Measurements from ENCODE around the gene B4GALT6. TPM values are rescaled to one million over a fixed set of nuclear protein-coding genes. Genes with fewer than 3 reads are reported as not detected.

B4GALT6 gene
- total and polyA plus RNA-seq, 2 of the 13 experiments (the other 11 are each of a cell fraction or from before 2014, with no cell fraction given), result 1.9 to 3.3 TPM

DNA sequence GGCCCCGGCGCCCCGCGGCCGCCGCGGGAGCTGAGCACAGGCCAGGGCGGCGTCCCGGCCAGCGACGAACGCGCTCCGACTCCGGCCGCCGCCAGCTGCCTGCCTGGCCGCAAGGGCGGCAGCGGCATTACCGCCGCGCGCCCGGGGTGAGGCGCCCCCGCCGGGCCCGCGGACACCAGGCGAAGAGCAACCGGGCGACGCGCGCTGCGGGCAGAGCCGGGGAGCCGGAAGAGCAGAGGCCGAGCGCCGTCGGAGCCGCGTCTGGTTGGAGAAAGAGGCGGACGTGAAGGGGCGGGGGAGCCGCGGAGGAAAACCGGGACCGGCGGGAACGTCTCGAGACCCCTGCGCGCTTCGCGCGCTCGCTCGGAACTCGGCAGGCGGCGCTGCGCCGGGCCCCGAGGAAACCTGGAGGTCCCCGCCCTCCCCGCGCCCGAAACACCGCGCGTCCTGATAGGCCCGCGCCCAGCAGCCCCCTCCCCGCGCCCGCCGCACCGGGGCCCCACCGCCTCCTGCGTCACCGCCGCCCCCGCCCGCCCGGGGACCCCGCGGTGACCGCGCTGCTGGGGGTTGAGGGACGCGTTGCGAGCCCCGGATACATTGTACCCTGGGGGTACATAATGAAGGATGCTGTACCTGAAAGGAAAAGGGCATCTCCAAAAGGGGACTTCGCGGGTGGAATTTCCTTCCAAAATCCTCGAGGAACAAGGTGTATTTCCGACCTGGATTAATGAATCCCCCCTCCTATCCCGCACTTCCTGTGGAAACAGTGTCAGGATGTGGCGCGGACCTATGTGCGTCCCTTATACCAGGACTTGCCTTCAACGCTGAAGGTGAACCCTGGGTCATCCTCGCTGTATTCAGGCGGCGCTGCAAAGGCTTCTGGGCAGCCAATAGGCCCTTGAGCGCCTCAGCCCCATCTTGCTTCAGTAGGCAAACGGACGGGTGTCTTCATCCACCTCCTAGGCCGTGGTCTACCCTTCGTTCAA is 1.0 kb upstream of the B4GALT6 start:
- POLR2A ChIA-PET, result no interaction called here
- TF ChIP-seq ISX (CRISPR knock-in tag; conservative IDR thresholded peaks at IDR 0.05) (no peak), THAP11 (CRISPR knock-in tag; IDR thresholded peaks at IDR 0.05) (no peak), ZNF580 (CRISPR knock-in tag; IDR thresholded peaks at IDR 0.05; ENCODE audit: borderline replicate concordance, low read depth) (no peak), HNF4G (IDR thresholded peaks at IDR 0.05; ENCODE audit: borderline replicate concordance, low read depth, low read length) (no peak), HNF4G (CRISPR knock-in tag; IDR thresholded peaks at IDR 0.05; ENCODE audit: borderline replicate concordance, low read depth) (no peak), CEBPZ (IDR thresholded peaks at IDR 0.05; ENCODE audit: low read length) (no peak), JUN (CRISPR knock-in tag; IDR thresholded peaks at IDR 0.05) (no peak), HMGXB3 (CRISPR knock-in tag; IDR thresholded peaks at IDR 0.05; ENCODE audit: borderline replicate concordance) (no peak), NR3C1 (CRISPR knock-in tag; IDR thresholded peaks at IDR 0.05) (no peak), KLF6 (CRISPR knock-in tag; IDR thresholded peaks at IDR 0.05) (0 out of 2 replicates have a peak, but pooled peaks have one; percentile 22)
- TF ChIP-seq, protein P1, sequence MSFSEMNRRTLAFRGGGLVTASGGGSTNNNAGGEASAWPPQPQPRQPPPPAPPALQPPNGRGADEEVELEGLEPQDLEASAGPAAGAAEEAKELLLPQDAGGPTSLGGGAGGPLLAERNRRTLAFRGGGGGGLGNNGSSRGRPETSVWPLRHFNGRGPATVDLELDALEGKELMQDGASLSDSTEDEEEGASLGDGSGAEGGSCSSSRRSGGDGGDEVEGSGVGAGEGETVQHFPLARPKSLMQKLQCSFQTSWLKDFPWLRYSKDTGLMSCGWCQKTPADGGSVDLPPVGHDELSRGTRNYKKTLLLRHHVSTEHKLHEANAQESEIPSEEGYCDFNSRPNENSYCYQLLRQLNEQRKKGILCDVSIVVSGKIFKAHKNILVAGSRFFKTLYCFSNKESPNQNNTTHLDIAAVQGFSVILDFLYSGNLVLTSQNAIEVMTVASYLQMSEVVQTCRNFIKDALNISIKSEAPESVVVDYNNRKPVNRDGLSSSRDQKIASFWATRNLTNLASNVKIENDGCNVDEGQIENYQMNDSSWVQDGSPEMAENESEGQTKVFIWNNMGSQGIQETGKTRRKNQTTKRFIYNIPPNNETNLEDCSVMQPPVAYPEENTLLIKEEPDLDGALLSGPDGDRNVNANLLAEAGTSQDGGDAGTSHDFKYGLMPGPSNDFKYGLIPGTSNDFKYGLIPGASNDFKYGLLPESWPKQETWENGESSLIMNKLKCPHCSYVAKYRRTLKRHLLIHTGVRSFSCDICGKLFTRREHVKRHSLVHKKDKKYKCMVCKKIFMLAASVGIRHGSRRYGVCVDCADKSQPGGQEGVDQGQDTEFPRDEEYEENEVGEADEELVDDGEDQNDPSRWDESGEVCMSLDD (CRISPR knock-in tag; IDR thresholded peaks at IDR 0.05; ENCODE audit: borderline replicate concordance), result peak; percentile 64; the same call in 1 of the 2 replicates

More for the DNA sequence above, 1.0 kb upstream of the B4GALT6 start:
- no peak for FAIRE-seq
- no peaks in the 10 kb centered on the region for H4K20me1 ChIP-seq (ENCODE audit: insufficient read depth, low read length)
- no peaks in the 10 kb centered on the region for H3K9me3 ChIP-seq (ENCODE audit: low read length)
- CTCF ChIA-PET (ENCODE audit: low intra/inter-chr PET ratio, low total read pairs), result interaction anchor here (1.1 kb wide), 1 partner anchor 271 kb away, joined by 3 read pairs; no protein-coding TSS in a partner anchor
- no peaks in the 10 kb centered on the region for H3K79me2 ChIP-seq (ENCODE audit: insufficient read depth, low read length)
- WGBS (ENCODE audit: low lambda C conversion rate), result 34% methylated on average over 21 of the region's 115 CpGs
- in situ Hi-C loops (cut with HindIII; ENCODE audit: extremely low pct_ligation_motif_present, low pct_unique_long_range_greater_than_20kb) (no loop called here), intact Hi-C loops (cut with micrococcal nuclease; ENCODE audit: unreplicated experiment) (loop anchor here (2.0 to 10.0 kb wide), 2 partner anchors 91 to 129 kb away; partner anchors contain the start of gene TTR)
- H3K36me3 ChIP-seq (replicated peaks in 1 of 2; ENCODE audit: control insufficient read depth in 1 of 2, insufficient read depth in 2 of 2, low read length in 2 of 2), result no peaks in the 10 kb centered on the region
- peak; percentile 54 for DNase-seq (ENCODE audit: low spot score)
- peak overlapping the region; percentile 38 for H3K9ac ChIP-seq (ENCODE audit: insufficient read depth, low read depth, low read length)
- H3K4me2 ChIP-seq (ENCODE audit: low read depth, low read length), result peak overlapping the region; percentile 82
- peak overlapping the region; percentile 59 for H3K27ac ChIP-seq (ENCODE audit: extremely low read length, insufficient read depth, low read length)
- no TSS peak for BruUV-seq (replicated peaks)
- peak; percentile 94 for ATAC-seq
- peak overlapping the region; percentile 48 to 72 (median 64) for H3K4me3 ChIP-seq (replicated peaks in 1 of 3; ENCODE audit: insufficient read depth in 1 of 3, low read depth in 2 of 3, low read length in 3 of 3)
- peak overlapping the region; percentile 77 for H2AFZ ChIP-seq (ENCODE audit: low read length)
- H3K27me3 ChIP-seq (ENCODE audit: control insufficient read depth in 1 of 2, insufficient read depth in 2 of 2, low read length in 2 of 2), result 0 out of 5 replicates have a peak, but pooled peaks cover 1 to 3% of the 10 kb centered on the region in 2 experiments
- H3K4me1 ChIP-seq (ENCODE audit: insufficient read depth, low read length), result peaks cover 33% of the 10 kb centered on the region

All from HepG2 (cell line).